H1 (cell line): Measurements from ENCODE around the gene SMYD3. TPM values are rescaled to one million over a fixed set of nuclear protein-coding genes. Genes with fewer than 3 reads are reported as not detected.

Source experiments
- CTCF ChIA-PET: fragments of 300-600 bp; sonication (Branson Sonifier 250); formaldehyde crosslinking; loops from one replicate; lab custom pipeline; 2021; ENCODE audit not compliant: partially characterized antibody; lab: Charles Lee
- POLR2A ChIA-PET: fragments of 300-600 bp; sonication (Branson Sonifier 250); formaldehyde crosslinking; loops from one replicate; lab custom pipeline; 2021; ENCODE audit warnings: inconsistent platforms; ENCODE audit not compliant: partially characterized antibody; lab: Charles Lee
- DNase-seq, 2 experiments: peaks; one replicate each; pipeline versions ENCODE4 v3.0.0 to v3.0.0-alpha.2; 2010 to 2022; ENCODE audit warnings: low spot score in 2 of 2, low read depth in 1 of 2, mixed read lengths in 1 of 2
- FAIRE-seq: peaks from 2 replicates; lab custom pipeline; 2011; peaks lifted over from hg19 to GRCh38; lab: Jason Lieb, UNC
- H2AFZ ChIP-seq: 2 replicates; pipeline ENCODE4 v1.8.1; 2012; ENCODE audit warnings: low read length, inconsistent platforms
- H2AK5ac ChIP-seq: 2 replicates; pipeline ENCODE4 v1.6.1; 2013; ENCODE audit warnings: low read depth, low read length
- H2BK120ac ChIP-seq: replicated peaks from 2 replicates; pipeline ENCODE3; 2013; ENCODE audit warnings: low read depth, low read length, inconsistent platforms
- H2BK12ac ChIP-seq: 2 replicates; pipeline ENCODE4 v1.6.1; 2013; ENCODE audit warnings: low read depth, low read length
- H2BK15ac ChIP-seq: 2 replicates; pipeline ENCODE4 v1.6.1; 2013; ENCODE audit warnings: low read length
- H2BK20ac ChIP-seq: 2 replicates; pipeline ENCODE4 v1.6.1; 2013; ENCODE audit warnings: low read length
- H2BK5ac ChIP-seq: 2 replicates; pipeline ENCODE4 v1.6.1; 2013; ENCODE audit warnings: low read depth, low read length
- H3K14ac ChIP-seq: 2 replicates; pipeline ENCODE4 v1.6.1; 2013; ENCODE audit warnings: inconsistent platforms; ENCODE audit not compliant: insufficient read length
- H3K18ac ChIP-seq: 2 replicates; pipeline ENCODE4 v1.6.1; 2013; ENCODE audit warnings: low read length; ENCODE audit errors: extremely low read depth
- H3K23ac ChIP-seq: 2 replicates; pipeline ENCODE4 v1.6.1; 2013; ENCODE audit warnings: inconsistent platforms; ENCODE audit not compliant: insufficient read length
- H3K23me2 ChIP-seq: 2 replicates; pipeline ENCODE4 v1.6.1; 2013; ENCODE audit warnings: low read depth, low read length
- H3K27ac ChIP-seq: 2 replicates; pipeline ENCODE4 v1.6.1; 2011; ENCODE audit warnings: low read depth, low read length, inconsistent platforms
- H3K27me3 ChIP-seq, 4 experiments: replicated peaks in 1 of 4; 1 replicate in 1 of 4; 2 replicates in 3 of 4; pipeline versions ENCODE4 v1.6.1 to v1.8.1; 2011 to 2013; ENCODE audit warnings: low read length in 3 of 4, mild to moderate bottlenecking in 3 of 4, inconsistent platforms in 2 of 4, mixed read lengths in 2 of 4, moderate library complexity in 1 of 4; ENCODE audit not compliant: control insufficient read depth in 3 of 4, insufficient read depth in 3 of 4; ENCODE audit errors: extremely low read depth in 1 of 4
- H3K36me3 ChIP-seq, 4 experiments: 2 replicates each; pipeline versions ENCODE4 v1.6.1 to v1.8.1; 2011 to 2013; ENCODE audit warnings: mild to moderate bottlenecking in 4 of 4, low read length in 3 of 4, moderate library complexity in 2 of 4, control low read depth in 1 of 4, inconsistent platforms in 1 of 4; ENCODE audit not compliant: insufficient read depth in 4 of 4, control insufficient read depth in 2 of 4
- H3K4ac ChIP-seq: replicated peaks from 2 replicates; pipeline ENCODE3; 2013; ENCODE audit warnings: low read length, low read depth, mixed read lengths, inconsistent platforms; ENCODE audit not compliant: insufficient read length
- H3K4me1 ChIP-seq, 4 experiments: replicated peaks in 1 of 4; 1 replicate in 1 of 4; 2 replicates in 3 of 4; pipeline versions ENCODE4 v1.6.1 to v1.8.1; 2011 to 2013; ENCODE audit warnings: low read length in 3 of 4, inconsistent platforms in 2 of 4, mixed read lengths in 1 of 4; ENCODE audit not compliant: insufficient read depth in 4 of 4, control insufficient read depth in 3 of 4
- H3K4me2 ChIP-seq, 2 experiments: 2 replicates each; pipeline versions ENCODE4 v1.6.1 to v1.8.1; 2011 to 2013; ENCODE audit warnings: low read depth in 2 of 2, low read length in 2 of 2, control low read depth in 1 of 2, inconsistent platforms in 1 of 2, mild to moderate bottlenecking in 1 of 2; ENCODE audit not compliant: insufficient read depth in 1 of 2
- H3K4me3 ChIP-seq, 4 experiments: fragments of 200-600, 300-600 bp in 1 of 4; sonication (generic), shearing (Covaris generic), sonication (Bioruptor Twin) in 1 of 4; 2 replicates each; pipeline versions ENCODE4 v1.5.1 to v1.8.1; 2011 to 2016; ENCODE audit warnings: low read length in 4 of 4, low read depth in 3 of 4, control low read depth in 2 of 4, inconsistent platforms in 2 of 4, mild to moderate bottlenecking in 2 of 4, mixed read lengths in 1 of 4, moderate library complexity in 1 of 4; ENCODE audit not compliant: insufficient read depth in 2 of 4; ENCODE audit errors: extremely low read depth in 1 of 4
- H3K56ac ChIP-seq: replicated peaks from 2 replicates; pipeline ENCODE3; 2013; ENCODE audit warnings: low read depth, mild to moderate bottlenecking, mixed read lengths, low read length, inconsistent platforms; ENCODE audit not compliant: insufficient read length
- H3K79me1 ChIP-seq: 2 replicates; pipeline ENCODE4 v1.6.1; 2013; ENCODE audit warnings: low read depth, low read length, control low read depth
- H3K79me2 ChIP-seq, 2 experiments: 2 replicates each; pipeline versions ENCODE4 v1.6.1 to v1.8.1; 2012 to 2013; ENCODE audit warnings: low read length in 2 of 2, mild to moderate bottlenecking in 2 of 2, inconsistent platforms in 1 of 2; ENCODE audit not compliant: insufficient read depth in 2 of 2, control insufficient read depth in 1 of 2
- H3K9ac ChIP-seq, 4 experiments: replicated peaks in 1 of 4; 1 replicate in 1 of 4; 2 replicates in 3 of 4; pipeline versions ENCODE4 v1.6.1 to v1.8.1; 2011 to 2013; ENCODE audit warnings: low read depth in 3 of 4, low read length in 3 of 4, control low read depth in 2 of 4, mild to moderate bottlenecking in 2 of 4, moderate library complexity in 2 of 4, inconsistent platforms in 1 of 4; ENCODE audit errors: extremely low read depth in 1 of 4
- H3K9me3 ChIP-seq, 2 experiments: 2 replicates each; pipeline versions ENCODE4 v1.6.1 to v1.8.1; 2012 to 2013; ENCODE audit warnings: mild to moderate bottlenecking in 2 of 2, moderate library complexity in 2 of 2, control low read depth in 1 of 2, inconsistent platforms in 1 of 2, low read depth in 1 of 2, low read length in 1 of 2, mixed read lengths in 1 of 2; ENCODE audit not compliant: insufficient read depth in 2 of 2
- H4K20me1 ChIP-seq, 2 experiments: replicated peaks in 1 of 2; 2 replicates each; pipeline versions ENCODE3 to v1.8.1; 2011 to 2013; ENCODE audit warnings: inconsistent platforms in 2 of 2, low read length in 2 of 2, mild to moderate bottlenecking in 1 of 2; ENCODE audit not compliant: insufficient read depth in 2 of 2, control insufficient read depth in 1 of 2
- H4K5ac ChIP-seq: 2 replicates; pipeline ENCODE4 v1.6.1; 2013; ENCODE audit warnings: low read length, low read depth, mixed read lengths, inconsistent platforms; ENCODE audit not compliant: insufficient read length
- H4K8ac ChIP-seq: 2 replicates; pipeline ENCODE4 v1.8.0; 2013; ENCODE audit warnings: mild to moderate bottlenecking, moderate library complexity, low read length, inconsistent platforms; ENCODE audit not compliant: insufficient read depth; ENCODE audit errors: extremely low read depth
- H4K91ac ChIP-seq: replicated peaks from 2 replicates; pipeline ENCODE3; 2013; ENCODE audit warnings: low read length, mixed read lengths, inconsistent platforms; ENCODE audit not compliant: insufficient read length
- ASH2L ChIP-seq: fragments of 200-600, 300-600 bp; sonication (generic); IDR thresholded peaks from one replicate; pipeline ENCODE4 v1.7.1; 2017; ENCODE audit warnings: low read length
- POLR2A ChIP-seq, 2 experiments: IDR thresholded peaks; 1 replicate in 1 of 2; 2 replicates in 1 of 2; pipeline ENCODE4 v1.6.1; 2011; ENCODE audit warnings: low read depth in 2 of 2, low read length in 2 of 2, mild to moderate bottlenecking in 2 of 2; ENCODE audit errors: control extremely low read depth in 1 of 2
- RAD21 ChIP-seq, 2 experiments: IDR thresholded peaks in 1 of 2; conservative IDR thresholded peaks in 1 of 2; 2 replicates each; pipeline ENCODE4 v1.6.1; 2011; ENCODE audit warnings: low read depth in 2 of 2, low read length in 2 of 2, improper control_type of control experiment in 1 of 2, inconsistent platforms in 1 of 2, mild to moderate bottlenecking in 1 of 2, moderate library complexity in 1 of 2
- WGBS, 2 experiments: shearing (Covaris generic) in 1 of 2; methylation state at CpG; one replicate each; pipeline versions ENCODE4 v1.1.6 to v1.1.7; 2013 to 2015; ENCODE audit warnings: low lambda C conversion rate in 2 of 2, mixed read lengths in 2 of 2, inconsistent platforms in 1 of 2, low coverage in 1 of 2, missing lambda C conversion rate in 1 of 2; ENCODE audit not compliant: insufficient replicate concordance in 2 of 2, insufficient coverage in 1 of 2, insufficient read length in 1 of 2; ENCODE audit errors: extremely low coverage in 1 of 2, missing lambda C conversion rate in 1 of 2; 5-methylcytosine and 5-hydroxymethylcytosine counted together
- polyA plus RNA-seq, 7 experiments: library from polyadenylated mRNA; depleted of rRNA in 3 of 7; stranded (reverse) in 5 of 7; unstranded in 2 of 7; fragments of >200 nt in 5 of 7; fragments of 200-250 nt in 2 of 7; gene quantifications; 1 replicate in 5 of 7; 2 replicates in 1 of 7; 4 replicates in 1 of 7; pipeline versions ENCODE4 v1.2.1 to v1.2.3, GENCODE V29; 2011 to 2013; ENCODE audit warnings: missing spikeins in 2 of 7, mixed read lengths in 2 of 7
- total RNA-seq: library from RNA; stranded (reverse); fragmentation: NEBNext Ultra II Directional; extraction: Animal tissue kit (Norgen Biotek cat#: 25700); gene quantifications from 2 replicates; pipeline ENCODE4 v1.2.1, GENCODE V29; 2021
- TF ChIP-seq, protein P1 (sequence below), 3 experiments: IDR thresholded peaks; 1 replicate in 2 of 3; 2 replicates in 1 of 3; pipeline versions ENCODE4 v1.5.1 to v1.6.1; 2011; ENCODE audit warnings: low read length in 3 of 3, mild to moderate bottlenecking in 3 of 3, inconsistent platforms in 2 of 3, low read depth in 1 of 3, moderate library complexity in 1 of 3; ENCODE audit not compliant: insufficient read depth in 1 of 3; ENCODE audit errors: control extremely low read depth in 1 of 3

The SMYD3 gene
- total and polyA plus RNA-seq, 2 of the 8 experiments (the other 6 are each of a cell fraction or from before 2014, with no cell fraction given): 17.3 to 25.4 TPM

- Histone ChIP-seq H3K79me1 (no peaks in the 10 kb centered on the region), H3K18ac (no peak overlapping the region), H2BK20ac (no peak overlapping the region), H2AK5ac (no peak overlapping the region), H3K4me2 (no peak overlapping the region), H2BK120ac (no peak overlapping the region), H3K9ac (no peak overlapping the region), H4K91ac (no peak overlapping the region), H3K9me3 (no peaks in the 10 kb centered on the region), H3K23me2 (no peaks in the 10 kb centered on the region; the same call in 1 of the 2 replicates), H3K56ac (no peak overlapping the region), H2AFZ (no peak overlapping the region), H3K14ac (no peak overlapping the region), H3K4me3 (no peak overlapping the region), H2BK5ac (no peak overlapping the region), H4K20me1 (no peaks in the 10 kb centered on the region), H3K79me2 (no peaks in the 10 kb centered on the region), H2BK15ac (no peak overlapping the region), H3K27me3 (no peaks in the 10 kb centered on the region), H3K4ac (no peak overlapping the region), H3K23ac (no peak overlapping the region), H4K5ac (no peak overlapping the region), H3K27ac (no peak overlapping the region), H3K36me3 (no peaks in the 10 kb centered on the region), H4K8ac (no peak overlapping the region), H2BK12ac (no peak overlapping the region), H3K4me1 (peaks cover 0 to 3% (median 0%) of the 10 kb centered on the region in 4 experiments; a peak in 3 of 7 replicates)
- no peak for DNase-seq
- POLR2A ChIA-PET: no interaction called here
- no peak for FAIRE-seq
- no peak for TF ChIP-seq ASH2L
- peak; percentile 21 to 24 for TF ChIP-seq RAD21 (IDR thresholded peaks at IDR 0.05 in 1 of 2, conservative IDR thresholded peaks at IDR 0.05 in 1 of 2; ENCODE audit: low read depth in 2 of 2, low read length in 2 of 2)
- no peak for TF ChIP-seq POLR2A (IDR thresholded peaks at IDR 0.05; ENCODE audit: control extremely low read depth in 1 of 2, low read depth in 2 of 2, low read length in 2 of 2)
- TF ChIP-seq, protein P1, sequence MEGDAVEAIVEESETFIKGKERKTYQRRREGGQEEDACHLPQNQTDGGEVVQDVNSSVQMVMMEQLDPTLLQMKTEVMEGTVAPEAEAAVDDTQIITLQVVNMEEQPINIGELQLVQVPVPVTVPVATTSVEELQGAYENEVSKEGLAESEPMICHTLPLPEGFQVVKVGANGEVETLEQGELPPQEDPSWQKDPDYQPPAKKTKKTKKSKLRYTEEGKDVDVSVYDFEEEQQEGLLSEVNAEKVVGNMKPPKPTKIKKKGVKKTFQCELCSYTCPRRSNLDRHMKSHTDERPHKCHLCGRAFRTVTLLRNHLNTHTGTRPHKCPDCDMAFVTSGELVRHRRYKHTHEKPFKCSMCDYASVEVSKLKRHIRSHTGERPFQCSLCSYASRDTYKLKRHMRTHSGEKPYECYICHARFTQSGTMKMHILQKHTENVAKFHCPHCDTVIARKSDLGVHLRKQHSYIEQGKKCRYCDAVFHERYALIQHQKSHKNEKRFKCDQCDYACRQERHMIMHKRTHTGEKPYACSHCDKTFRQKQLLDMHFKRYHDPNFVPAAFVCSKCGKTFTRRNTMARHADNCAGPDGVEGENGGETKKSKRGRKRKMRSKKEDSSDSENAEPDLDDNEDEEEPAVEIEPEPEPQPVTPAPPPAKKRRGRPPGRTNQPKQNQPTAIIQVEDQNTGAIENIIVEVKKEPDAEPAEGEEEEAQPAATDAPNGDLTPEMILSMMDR (IDR thresholded peaks at IDR 0.05; ENCODE audit: control extremely low read depth in 1 of 3, insufficient read depth in 1 of 3, low read depth in 1 of 3, low read length in 3 of 3): peak in 2 of 3 experiments; percentile 9 to 15; a peak in 2 of 4 replicates
- CTCF ChIA-PET: interaction anchor here (0.6 to 1.8 kb wide), 6 partner anchors 9 to 844 kb away, joined by 3 to 6 read pairs (median 4); no protein-coding TSS in a partner anchor
- 89% methylated on average over 10 of the region's 10 CpGs; no CpG with 5 or more reads in 1 of the 2 experiments for WGBS, 2 experiments
These were observed 507.1 kb downstream of the SMYD3 start for GRCh38 chr1:245999697-246000637.
